ENCODE data around the gene FAAP100. TPM values are rescaled to one million over a fixed set of nuclear protein-coding genes. Genes with fewer than 3 reads are reported as not detected.

The FAAP100 gene
- total RNA-seq, 4 donors from 2014 or later: 14.4 to 27.9 (median 15.6) TPM

- Histone ChIP-seq H3K4me3 (peak overlapping the region; percentile 76 to 95 (median 86)), H3K36me3 (peaks cover 0 to 16% of the 10 kb centered on the region in 2 donors), H3K4me1 (peaks cover 25 to 44% of the 10 kb centered on the region in 2 donors), H3K9me3 (no peaks in the 10 kb centered on the region), H3K27me3 (peaks cover 0 to 17% (median 7%) of the 10 kb centered on the region in 3 donors), H3K27ac (peak overlapping the region; percentile 91 to 100 (median 99))
- intact Hi-C loops (cut with DNase I; ENCODE audit: low total_unique reads): no loop called here
- in situ Hi-C loops (cut with MboI; ENCODE audit: low sequenced_read_pairs in 4 of 4): no loop called here
- DNase-seq: no peak
- no peak for ATAC-seq
- TF ChIP-seq, protein P1, sequence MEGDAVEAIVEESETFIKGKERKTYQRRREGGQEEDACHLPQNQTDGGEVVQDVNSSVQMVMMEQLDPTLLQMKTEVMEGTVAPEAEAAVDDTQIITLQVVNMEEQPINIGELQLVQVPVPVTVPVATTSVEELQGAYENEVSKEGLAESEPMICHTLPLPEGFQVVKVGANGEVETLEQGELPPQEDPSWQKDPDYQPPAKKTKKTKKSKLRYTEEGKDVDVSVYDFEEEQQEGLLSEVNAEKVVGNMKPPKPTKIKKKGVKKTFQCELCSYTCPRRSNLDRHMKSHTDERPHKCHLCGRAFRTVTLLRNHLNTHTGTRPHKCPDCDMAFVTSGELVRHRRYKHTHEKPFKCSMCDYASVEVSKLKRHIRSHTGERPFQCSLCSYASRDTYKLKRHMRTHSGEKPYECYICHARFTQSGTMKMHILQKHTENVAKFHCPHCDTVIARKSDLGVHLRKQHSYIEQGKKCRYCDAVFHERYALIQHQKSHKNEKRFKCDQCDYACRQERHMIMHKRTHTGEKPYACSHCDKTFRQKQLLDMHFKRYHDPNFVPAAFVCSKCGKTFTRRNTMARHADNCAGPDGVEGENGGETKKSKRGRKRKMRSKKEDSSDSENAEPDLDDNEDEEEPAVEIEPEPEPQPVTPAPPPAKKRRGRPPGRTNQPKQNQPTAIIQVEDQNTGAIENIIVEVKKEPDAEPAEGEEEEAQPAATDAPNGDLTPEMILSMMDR (IDR thresholded peaks at IDR 0.05 in 4 of 5, conservative IDR thresholded peaks at IDR 0.05 in 1 of 5): no peak
- no peak for TF ChIP-seq POLR2A (IDR thresholded peaks at IDR 0.05)
Measured at GRCh38 chr17:81515530-81516041, 36.6 kb downstream of the FAAP100 start.

DNA sequence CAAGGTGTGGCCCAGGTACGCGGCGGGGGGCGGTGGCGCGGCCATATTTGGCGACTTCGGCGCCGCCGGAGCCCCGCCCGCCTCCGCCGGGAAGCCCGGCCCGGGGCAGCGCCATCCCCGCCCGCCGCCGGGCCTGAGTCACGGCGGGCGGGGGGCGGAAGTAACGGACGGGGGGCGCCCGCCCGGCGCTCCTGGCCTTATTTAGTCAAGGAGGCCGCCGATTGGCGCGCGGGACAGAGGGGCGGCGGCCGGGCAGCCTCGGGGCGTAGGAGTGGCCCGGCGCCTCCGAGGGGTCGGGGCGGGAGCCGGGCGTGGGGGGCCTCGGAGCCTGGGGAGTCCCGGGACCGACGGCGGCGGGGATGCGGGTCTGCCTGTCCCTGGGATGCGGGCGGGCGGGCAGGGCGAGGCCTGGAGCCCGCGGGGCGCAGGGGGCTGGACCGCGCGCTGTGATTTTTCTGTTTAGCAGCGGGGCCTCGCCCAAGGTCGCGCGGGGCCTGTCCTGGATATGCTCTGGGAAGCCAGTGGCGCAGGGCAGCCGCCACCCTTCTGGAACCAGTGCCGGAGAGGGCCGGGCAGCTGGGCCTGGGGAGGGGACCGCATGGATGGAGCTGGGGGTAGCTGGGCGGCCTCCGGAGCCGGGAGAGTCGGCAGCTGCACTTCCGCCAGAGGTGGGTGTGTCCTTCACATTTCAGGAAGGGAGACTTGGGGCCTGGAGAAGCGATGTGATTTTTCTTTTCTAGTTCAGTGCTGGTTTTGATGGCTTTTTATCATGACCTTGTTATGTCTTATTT lies 37.2 kb downstream of the FAAP100 start:
- Histone ChIP-seq H3K9me3 (no peaks in the 10 kb centered on the region), H3K4me3 (peak overlapping the region; percentile 76 to 95 (median 86)), H3K27ac (peak overlapping the region; percentile 91 to 100 (median 99)), H3K4me1 (peaks cover 28 to 44% of the 10 kb centered on the region in 2 donors), H3K36me3 (peaks cover 0 to 22% of the 10 kb centered on the region in 2 donors), H3K27me3 (peaks cover 0 to 12% (median 4%) of the 10 kb centered on the region in 3 donors)
- peak; percentile 61 to 77 for DNase-seq
- intact Hi-C loops (cut with DNase I; ENCODE audit: low total_unique reads) (loop anchor here (5.0 kb wide), 1 partner anchor 37 kb away; the partner anchor contains the start of gene FAAP100), in situ Hi-C loops (cut with MboI; ENCODE audit: low sequenced_read_pairs in 4 of 4) (no loop called here)
- peak; percentile 33 to 42 for ATAC-seq
- TF ChIP-seq POLR2A (IDR thresholded peaks at IDR 0.05): peak; percentile 89
- TF ChIP-seq, protein P1 (IDR thresholded peaks at IDR 0.05 in 4 of 5, conservative IDR thresholded peaks at IDR 0.05 in 1 of 5): no peak

DNA sequence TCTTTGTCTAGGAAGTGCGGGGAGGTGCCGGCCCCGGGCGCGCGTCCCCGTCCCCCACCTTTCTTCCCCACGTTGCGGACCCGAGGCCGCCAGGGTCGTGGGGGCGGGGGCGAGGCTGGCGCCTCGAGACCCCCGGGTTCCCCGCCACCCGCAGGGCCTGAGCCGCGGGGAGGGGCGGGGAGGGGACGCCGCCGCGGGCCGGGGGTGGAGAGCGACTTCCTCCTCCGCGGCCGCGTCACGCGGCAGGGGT lies 37.7 kb downstream of the FAAP100 start:
- H3K27ac ChIP-seq: peak overlapping the region; percentile 91 to 100 (median 99)
- H3K9me3 ChIP-seq: no peaks in the 10 kb centered on the region
- ATAC-seq (no peak), DNase-seq (no peak)
- H3K4me1 ChIP-seq: peaks cover 30 to 44% of the 10 kb centered on the region in 2 donors
- peaks cover 0 to 27% of the 10 kb centered on the region in 2 donors for H3K36me3 ChIP-seq
- TF ChIP-seq, protein P1 (IDR thresholded peaks at IDR 0.05 in 4 of 5, conservative IDR thresholded peaks at IDR 0.05 in 1 of 5): no peak
- no peak for TF ChIP-seq POLR2A (IDR thresholded peaks at IDR 0.05)
- in situ Hi-C loops (cut with MboI; ENCODE audit: low sequenced_read_pairs in 4 of 4): no loop called here
- intact Hi-C loops (cut with DNase I; ENCODE audit: low total_unique reads): loop anchor here (5.0 kb wide), 1 partner anchor 38 kb away; the partner anchor contains the start of gene FAAP100
- H3K4me3 ChIP-seq: peak overlapping the region; percentile 76 to 95 (median 86)
- H3K27me3 ChIP-seq: peaks cover 0 to 7% (median 0%) of the 10 kb centered on the region in 3 donors

GRCh38 chr17:81513753-81514488 lies 38.2 kb downstream of the FAAP100 start:
- peak; percentile 33 to 48 for ATAC-seq

More at GRCh38 chr17:81513753-81514488, 38.2 kb downstream of the FAAP100 start:
- in situ Hi-C loops (cut with MboI; ENCODE audit: low sequenced_read_pairs in 4 of 4) (no loop called here), intact Hi-C loops (cut with DNase I; ENCODE audit: low total_unique reads) (loop anchor here (2.0 to 5.0 kb wide), 2 partner anchors 38 to 119 kb away; partner anchors contain the start of genes BAHCC1 and FAAP100)
- Histone ChIP-seq H3K4me1 (peaks cover 30 to 45% of the 10 kb centered on the region in 2 donors), H3K27me3 (peaks cover 0 to 4% (median 0%) of the 10 kb centered on the region in 3 donors), H3K27ac (peak overlapping the region; percentile 91 to 100 (median 99)), H3K4me3 (peak overlapping the region; percentile 76 to 95 (median 86)), H3K9me3 (no peaks in the 10 kb centered on the region), H3K36me3 (peaks cover 0 to 30% of the 10 kb centered on the region in 2 donors)
- DNase-seq: peak; percentile 36 to 67
- TF ChIP-seq, protein P1 (IDR thresholded peaks at IDR 0.05 in 4 of 5, conservative IDR thresholded peaks at IDR 0.05 in 1 of 5): no peak
- no peak for TF ChIP-seq POLR2A (IDR thresholded peaks at IDR 0.05)
